Fibroblast of lung (primary cell): ENCODE data around the gene TCFL5. TPM values are rescaled to one million over a fixed set of nuclear protein-coding genes. Genes with fewer than 3 reads are reported as not detected.

Experiments
- DNase-seq, 2 donors: peaks; one replicate each; pipeline versions ENCODE4 v3.0.0 to v3.0.0-alpha.2; 2010; ENCODE audit warnings: low read depth in 2 of 2
- H2AFZ ChIP-seq: 2 replicates; pipeline ENCODE4 v1.5.1; 2012; ENCODE audit warnings: low read length, control low read depth, inconsistent platforms
- H3K27ac ChIP-seq: 2 replicates; pipeline ENCODE4 v1.5.1; 2011; ENCODE audit warnings: low read length, control low read depth; ENCODE audit not compliant: insufficient read depth
- H3K27me3 ChIP-seq: 2 replicates; pipeline ENCODE4 v1.5.1; 2011; ENCODE audit warnings: mild to moderate bottlenecking, low read length; ENCODE audit not compliant: control insufficient read depth, insufficient read depth
- H3K36me3 ChIP-seq: 2 replicates; pipeline ENCODE4 v1.5.1; 2011; ENCODE audit warnings: low read length; ENCODE audit not compliant: control insufficient read depth, insufficient read depth
- H3K4me1 ChIP-seq: 2 replicates; pipeline ENCODE4 v1.5.1; 2011; ENCODE audit warnings: low read length; ENCODE audit not compliant: control insufficient read depth, insufficient read depth; ENCODE audit errors: extremely low read depth
- H3K4me2 ChIP-seq: 2 replicates; pipeline ENCODE4 v1.5.1; 2011; ENCODE audit warnings: low read length, control low read depth; ENCODE audit not compliant: insufficient read depth; ENCODE audit errors: extremely low read depth
- H3K4me3 ChIP-seq, 4 experiments: fragments of 200-600 bp in 1 of 4; sonication (generic) in 1 of 4; replicated peaks in 1 of 4; 2 replicates each; pipeline ENCODE4 v1.5.1; 2011 to 2016; ENCODE audit warnings: low read length in 4 of 4, low read depth in 3 of 4, mild to moderate bottlenecking in 3 of 4, control low read depth in 2 of 4, inconsistent platforms in 1 of 4, mixed read lengths in 1 of 4; ENCODE audit not compliant: insufficient read depth in 1 of 4; ENCODE audit errors: control extremely low read depth in 1 of 4
- H3K79me2 ChIP-seq: 2 replicates; pipeline ENCODE4 v1.5.1; 2012; ENCODE audit warnings: mild to moderate bottlenecking, low read length, inconsistent platforms; ENCODE audit not compliant: control insufficient read depth, insufficient read depth
- H3K9ac ChIP-seq: 2 replicates; pipeline ENCODE4 v1.5.1; 2011; ENCODE audit warnings: mild to moderate bottlenecking, low read length, control low read depth; ENCODE audit not compliant: insufficient read depth
- H3K9me3 ChIP-seq: 2 replicates; pipeline ENCODE4 v1.5.1; 2012; ENCODE audit warnings: low read depth, low read length; ENCODE audit not compliant: control insufficient read depth, insufficient read depth
- H4K20me1 ChIP-seq: 2 replicates; pipeline ENCODE4 v1.5.1; 2011; ENCODE audit warnings: low read length; ENCODE audit not compliant: control insufficient read depth, insufficient read depth; ENCODE audit errors: extremely low read depth
- CTCF ChIP-seq, 2 donors: IDR thresholded peaks in 1 of 2; conservative IDR thresholded peaks in 1 of 2; 1 replicate in 1 of 2; 2 replicates in 1 of 2; pipeline ENCODE4 v1.5.1; 2011 to 2012; ENCODE audit warnings: low read length in 2 of 2, control low read depth in 1 of 2, inconsistent platforms in 1 of 2, low read depth in 1 of 2, mild to moderate bottlenecking in 1 of 2
- EZH2 ChIP-seq: IDR thresholded peaks from 2 replicates; pipeline ENCODE4 v1.5.1; 2012; ENCODE audit warnings: low read length, control low read depth, mild to moderate bottlenecking; ENCODE audit errors: missing control alignments
- polyA plus RNA-seq, 2 donors: library from polyadenylated mRNA; depleted of rRNA in 1 of 2; stranded (reverse) in 1 of 2; unstranded in 1 of 2; fragments of >200 nt; gene quantifications; 2 replicates each; pipeline ENCODE4 v1.2.1, GENCODE V29; 2011 to 2012; ENCODE audit warnings: missing spikeins in 1 of 2
- total RNA-seq: library from RNA; depleted of rRNA; stranded (reverse); fragments of >200 nt; gene quantifications from 2 replicates; pipeline ENCODE4 v1.2.1, GENCODE V29; 2014

The TCFL5 gene
- total and polyA plus RNA-seq, 2 donors (not counting 1 experiment from before 2014, with no cell fraction given), result 9.8 to 13.7 TPM

DNA sequence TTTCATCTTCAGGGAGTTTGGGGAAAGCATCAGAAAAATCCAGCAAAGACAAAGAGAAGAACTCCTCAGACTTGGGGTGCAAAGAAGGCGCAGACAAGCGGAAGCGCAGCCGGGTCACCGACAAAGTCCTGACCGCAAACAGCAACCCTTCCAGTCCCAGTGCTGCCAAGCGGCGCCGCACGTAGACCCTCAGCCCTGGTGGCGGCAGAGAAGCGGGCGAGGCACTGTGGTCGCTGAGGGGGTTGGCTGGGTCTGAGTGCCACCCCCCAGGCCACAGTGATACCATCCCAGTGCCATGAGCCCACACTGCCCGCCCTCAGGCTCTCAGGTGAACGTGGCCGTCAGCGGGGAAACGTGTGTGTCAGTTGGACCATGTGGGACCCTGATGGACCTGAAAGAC lies 62.2 kb downstream of the TCFL5 start:
- Histone ChIP-seq H3K9ac (no peak overlapping the region), H3K79me2 (peaks cover 9% of the 10 kb centered on the region), H2AFZ (no peak overlapping the region), H3K27ac (no peak overlapping the region), H4K20me1 (no peaks in the 10 kb centered on the region), H3K4me3 (no peak overlapping the region), H3K36me3 (peaks cover 23% of the 10 kb centered on the region), H3K4me1 (peaks cover 2% of the 10 kb centered on the region), H3K27me3 (no peaks in the 10 kb centered on the region), H3K4me2 (no peak overlapping the region), H3K9me3 (no peaks in the 10 kb centered on the region)
- TF ChIP-seq EZH2 (no peak), CTCF (conservative IDR thresholded peaks at IDR 0.05 in 1 of 2, IDR thresholded peaks at IDR 0.05 in 1 of 2; ENCODE audit: low read depth in 1 of 2, low read length in 2 of 2) (no peak)
- DNase-seq, result no peak

DNA sequence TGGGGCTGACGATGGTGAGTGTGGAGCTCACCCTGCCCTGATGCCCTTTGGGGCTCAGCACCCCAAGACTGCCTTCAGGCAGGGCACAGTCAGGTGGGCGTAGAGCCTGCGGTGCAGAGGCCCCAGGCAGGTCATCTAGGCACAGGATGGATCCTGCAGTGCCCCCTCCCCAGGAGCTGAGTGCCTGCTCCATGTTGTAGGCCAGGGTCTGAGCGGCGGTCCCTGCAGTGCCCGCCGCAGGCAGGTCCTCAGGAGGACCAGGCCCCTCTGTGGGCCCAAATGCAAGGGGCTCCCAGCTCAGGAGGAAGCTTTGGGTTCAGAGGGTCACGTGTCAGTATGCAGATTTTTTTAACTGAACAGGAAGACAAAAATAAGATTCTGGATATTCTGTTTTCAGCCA lies 62.6 kb downstream of the TCFL5 start:
- no peaks in the 10 kb centered on the region for H3K27me3 ChIP-seq
- H3K36me3 ChIP-seq, result peaks cover 23% of the 10 kb centered on the region
- DNase-seq, result no peak
- H2AFZ ChIP-seq, result no peak overlapping the region
- H3K4me2 ChIP-seq, result no peak overlapping the region
- peaks cover 2% of the 10 kb centered on the region for H3K4me1 ChIP-seq
- no peaks in the 10 kb centered on the region for H3K9me3 ChIP-seq
- no peak overlapping the region for H3K27ac ChIP-seq
- H3K79me2 ChIP-seq, result peaks cover 9% of the 10 kb centered on the region
- no peak overlapping the region for H3K4me3 ChIP-seq
- TF ChIP-seq CTCF (conservative IDR thresholded peaks at IDR 0.05 in 1 of 2, IDR thresholded peaks at IDR 0.05 in 1 of 2; ENCODE audit: low read depth in 1 of 2, low read length in 2 of 2), result no peak
- TF ChIP-seq EZH2, result no peak
- H3K9ac ChIP-seq, result no peak overlapping the region
- no peaks in the 10 kb centered on the region for H4K20me1 ChIP-seq

GRCh38 chr20:62797671-62798532 lies 63.7 kb downstream of the TCFL5 start:
- H3K36me3 ChIP-seq, result peaks cover 23% of the 10 kb centered on the region
- TF ChIP-seq CTCF (conservative IDR thresholded peaks at IDR 0.05 in 1 of 2, IDR thresholded peaks at IDR 0.05 in 1 of 2; ENCODE audit: low read depth in 1 of 2, low read length in 2 of 2) (no peak), EZH2 (no peak)
- no peaks in the 10 kb centered on the region for H4K20me1 ChIP-seq
- H3K9ac ChIP-seq, result no peak overlapping the region
- H3K27ac ChIP-seq, result no peak overlapping the region
- H3K9me3 ChIP-seq, result no peaks in the 10 kb centered on the region
- DNase-seq, result no peak
- H3K27me3 ChIP-seq, result no peaks in the 10 kb centered on the region
- peak overlapping the region in 1 of 4 experiments; percentile 62 for H3K4me3 ChIP-seq
- no peak overlapping the region for H2AFZ ChIP-seq
- H3K4me1 ChIP-seq, result peaks cover 8% of the 10 kb centered on the region
- H3K4me2 ChIP-seq, result peak overlapping the region; percentile 23
- H3K79me2 ChIP-seq, result peaks cover 9% of the 10 kb centered on the region
